NCI-H146 treated with DMSO at 0.1 percent for 48 hours (cell line): ENCODE data around the gene PIH1D1.

ENCODE experiments used
- DNase-seq: peaks from one replicate; lab custom pipeline; 2025; ENCODE audit not compliant: unreplicated experiment; lab: John Stamatoyannopoulos, UW

The PIH1D1 gene

DNA sequence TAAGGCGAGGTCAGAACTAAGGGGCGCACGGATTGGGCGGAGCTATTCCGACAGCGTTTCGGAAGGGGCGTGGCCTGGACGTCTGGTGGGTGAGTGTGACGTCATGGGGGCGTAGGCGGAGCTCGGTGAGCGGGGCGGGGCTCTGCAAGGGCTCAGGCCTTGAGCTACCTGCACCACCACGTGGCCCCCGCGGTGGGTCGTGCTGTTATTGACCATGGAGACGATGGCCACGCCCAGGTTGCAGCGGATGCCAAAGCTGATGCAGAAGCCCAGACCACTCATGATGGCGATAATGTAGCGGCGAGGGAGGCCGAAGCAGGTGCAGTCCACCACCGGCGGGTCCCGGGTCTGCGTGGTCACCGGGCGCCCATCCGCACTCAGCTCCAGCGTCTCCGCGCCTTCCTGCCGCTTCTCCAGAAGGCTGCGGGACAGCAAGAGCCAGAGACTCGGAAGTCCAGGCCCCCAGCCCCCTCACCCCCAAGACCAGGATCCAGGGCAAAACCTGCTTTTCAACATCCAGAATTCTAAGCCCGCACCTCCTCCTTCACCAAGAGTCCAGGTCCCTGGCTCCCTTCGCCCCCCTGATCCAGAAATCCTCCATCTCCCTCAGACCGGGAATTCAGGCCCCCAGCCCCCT is 15.1 kb downstream of the PIH1D1 start:
- no peak for DNase-seq

DNA sequence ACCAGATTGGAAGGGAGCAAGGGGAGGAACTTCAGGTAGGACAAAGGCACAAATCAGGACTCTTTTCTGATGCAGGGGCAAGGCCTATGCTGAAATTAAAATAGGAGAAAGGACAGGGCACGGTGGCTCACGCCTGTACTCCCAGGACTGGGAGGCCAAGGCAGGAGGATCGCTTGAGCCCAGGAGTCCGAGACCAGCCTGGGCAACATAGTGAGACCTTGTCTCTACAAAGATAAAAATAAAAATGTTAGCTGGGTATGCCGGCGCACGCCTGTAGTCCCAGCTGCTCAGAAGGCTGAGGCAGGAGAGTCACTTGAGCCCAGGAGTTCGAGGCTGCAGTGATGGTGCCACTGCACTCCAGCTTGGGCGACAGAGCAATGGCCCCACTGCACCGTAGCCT is 15.9 kb downstream of the PIH1D1 start:
- no peak for DNase-seq

DNA sequence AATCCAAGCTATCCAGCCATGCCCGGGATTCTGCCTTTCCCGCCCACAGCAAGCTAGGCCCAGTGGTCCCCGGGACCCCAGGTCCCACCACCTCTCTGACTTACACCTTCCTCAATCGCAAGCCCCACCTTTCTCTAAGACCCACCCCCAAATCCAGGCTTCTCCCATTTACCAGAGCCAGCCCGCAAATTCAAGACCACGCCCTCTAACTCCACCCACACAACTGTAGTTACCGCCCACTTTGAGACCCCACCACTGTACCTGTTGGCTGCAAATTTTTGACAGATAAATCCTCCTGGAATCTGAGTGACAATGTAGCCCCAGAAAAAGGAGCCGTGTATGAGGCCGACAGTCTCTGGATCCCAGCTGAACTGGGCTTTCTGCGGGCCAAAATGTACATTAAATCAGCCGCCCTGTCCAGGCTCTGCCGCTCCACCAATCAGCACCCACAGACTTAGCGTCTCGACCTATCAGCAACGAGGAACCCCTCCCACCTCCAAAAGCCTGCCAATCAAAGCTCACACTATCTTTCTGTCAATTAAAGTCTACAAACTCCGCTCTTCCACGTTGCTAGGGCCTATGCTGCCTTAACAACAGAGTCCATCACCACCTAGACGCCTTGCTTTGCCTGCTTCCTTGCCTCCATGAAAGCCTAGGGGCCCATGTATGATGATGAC is 16.6 kb downstream of the PIH1D1 start:
- DNase-seq: no peak

DNA sequence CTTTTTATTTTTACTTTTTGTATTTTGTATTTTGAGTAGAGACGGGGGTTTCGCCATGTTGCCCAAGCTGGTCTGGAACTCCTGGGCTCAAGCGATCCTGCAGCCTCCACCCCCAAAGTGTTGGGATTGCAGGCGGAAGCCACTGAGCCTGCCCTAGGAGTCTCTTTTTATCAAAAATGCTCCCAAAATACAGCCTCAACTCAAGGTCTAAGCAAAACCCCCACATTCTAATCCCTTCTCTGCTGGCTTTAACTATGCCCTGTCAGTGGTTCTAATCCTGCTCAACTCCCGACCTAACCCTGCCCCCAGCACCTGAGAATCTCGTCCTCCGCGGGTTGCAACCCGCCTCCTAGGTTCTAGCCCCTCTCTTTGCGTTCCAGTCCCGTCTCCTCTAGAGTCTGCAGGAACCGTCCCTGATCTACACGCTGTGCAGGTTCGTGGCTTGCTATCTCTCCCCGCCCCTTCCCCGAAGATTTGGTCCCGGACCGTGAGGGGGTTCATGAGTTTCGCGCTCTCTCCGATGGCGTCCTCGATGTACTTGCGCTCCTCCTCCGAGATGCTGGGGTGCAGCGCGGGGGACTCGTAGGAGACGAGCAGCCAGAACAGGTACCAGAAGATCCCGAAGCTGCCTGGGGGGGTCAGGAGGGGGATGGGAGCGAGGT is 18.2 kb downstream of the PIH1D1 start:
- no peak for DNase-seq

DNA sequence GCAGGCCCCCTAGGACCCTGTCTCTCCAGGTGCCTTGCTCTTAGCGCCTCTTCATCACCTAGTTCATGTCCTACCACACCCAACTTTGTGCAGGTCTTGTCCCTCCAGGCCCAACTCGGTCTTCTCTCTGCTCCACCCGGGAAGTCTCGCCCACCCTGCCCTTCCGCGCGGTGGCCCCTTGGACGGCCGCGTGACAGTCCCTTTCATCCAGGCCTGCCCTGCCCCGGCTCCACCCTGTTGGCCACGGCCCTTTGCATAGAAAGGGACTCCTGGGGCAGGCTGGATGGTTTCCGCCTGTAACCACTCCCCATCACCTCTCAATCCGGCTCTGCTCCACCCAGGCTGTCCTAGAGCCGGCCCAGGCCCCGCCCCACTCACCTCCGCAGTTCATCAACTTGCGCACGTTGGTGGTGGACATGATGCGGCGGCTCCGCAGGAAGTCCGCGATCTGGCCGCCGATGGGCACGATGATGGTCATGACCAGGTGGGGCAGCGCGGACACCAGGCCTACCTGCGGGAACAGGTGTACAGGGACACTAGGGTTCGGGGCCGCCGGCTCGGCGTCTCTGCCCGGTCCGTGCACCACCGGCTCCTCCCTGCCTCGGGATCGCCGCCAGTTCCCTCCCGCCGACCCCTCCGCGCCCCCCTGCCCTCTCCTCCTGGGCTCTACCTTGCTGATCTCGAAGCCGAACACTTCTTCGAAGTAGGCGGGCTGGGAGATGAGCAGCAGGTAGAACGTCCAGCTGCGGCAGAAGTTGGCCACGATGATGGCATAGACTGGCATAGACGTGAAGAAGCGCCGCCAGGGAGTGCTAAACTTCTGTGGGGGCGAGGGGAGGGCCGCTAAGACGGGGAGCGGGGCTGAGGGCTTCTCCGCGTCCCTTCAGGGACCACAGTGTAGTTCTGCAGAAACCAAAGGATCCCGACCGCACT is 19.2 kb downstream of the PIH1D1 start:
- peak; percentile 47 for DNase-seq

DNA sequence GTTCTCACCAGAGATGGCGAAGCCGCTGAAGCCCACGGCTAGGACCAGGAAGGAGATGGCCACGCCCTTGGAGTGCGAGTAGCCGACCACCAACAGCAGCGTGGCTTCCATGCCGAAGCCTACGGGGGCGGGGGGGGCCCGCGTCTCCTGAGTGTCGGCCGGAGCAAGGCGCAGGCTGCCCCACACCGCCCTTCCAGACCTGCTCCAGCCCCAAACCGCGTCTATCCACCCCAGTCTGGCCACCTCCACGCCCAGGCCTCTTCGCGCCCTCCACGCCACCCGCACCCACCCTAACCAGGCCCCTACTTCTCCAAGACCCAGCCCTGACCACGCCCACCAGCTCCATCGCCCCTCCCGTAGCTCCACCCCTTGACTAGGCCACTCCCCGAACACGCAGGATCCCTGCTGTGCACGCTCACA is 20.3 kb downstream of the PIH1D1 start:
- DNase-seq: no peak

DNA sequence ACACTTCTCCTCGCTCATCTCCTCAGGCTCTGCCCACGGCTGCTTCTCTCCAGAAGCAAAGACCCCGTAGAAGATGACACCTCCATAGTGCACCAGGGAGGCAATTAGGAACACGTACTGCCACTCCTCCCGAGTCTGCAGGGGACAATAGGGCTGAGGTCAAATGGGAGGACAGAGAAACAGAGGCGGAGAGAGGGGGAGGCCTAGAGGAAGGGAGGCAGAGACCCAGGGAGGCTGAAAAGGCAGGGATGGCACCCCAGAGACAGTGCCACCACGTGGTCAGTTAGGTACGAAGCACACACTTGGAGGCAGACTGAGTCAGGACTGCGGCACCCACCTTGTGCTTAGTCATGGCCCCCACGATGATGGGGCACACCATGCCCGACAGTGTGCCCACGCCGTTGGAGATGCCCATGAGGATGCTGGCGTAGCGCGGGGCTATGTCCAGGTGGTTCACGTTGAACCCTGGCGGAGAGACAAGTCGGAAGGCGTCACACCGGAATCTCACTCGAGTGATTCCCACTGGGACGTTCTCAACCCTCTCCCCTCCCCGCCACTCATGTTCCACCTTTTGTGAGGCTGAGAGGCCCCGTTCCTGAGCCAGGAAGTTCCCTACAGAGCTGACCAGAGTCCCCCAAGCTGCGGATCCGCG is 20.8 kb downstream of the PIH1D1 start:
- no peak for DNase-seq

DNA sequence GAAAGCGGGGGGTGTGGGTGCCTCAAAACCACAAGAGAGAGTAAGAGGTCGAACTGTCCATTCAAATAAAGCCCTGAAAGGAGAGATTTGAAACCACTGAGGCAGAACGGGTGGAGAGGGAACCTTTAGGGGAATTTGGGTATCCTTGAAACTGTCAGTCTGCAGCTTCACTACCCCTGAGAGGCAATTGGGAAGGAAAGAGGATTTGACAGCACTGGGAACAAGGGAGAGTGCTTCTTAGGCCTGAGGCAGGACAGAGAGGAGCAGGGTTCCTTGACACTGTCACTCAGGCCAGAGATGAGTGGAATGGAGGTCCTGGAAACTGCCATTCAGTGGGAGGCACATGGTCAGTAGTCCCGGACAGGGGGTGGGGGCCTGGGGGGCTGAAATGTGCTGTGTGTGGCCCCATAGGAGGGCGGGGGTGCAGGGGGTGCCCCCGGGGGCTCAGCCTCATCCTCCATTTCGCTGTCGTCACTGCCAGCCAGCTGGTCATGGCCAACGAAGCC is 21.4 kb downstream of the PIH1D1 start:
- no peak for DNase-seq

DNA sequence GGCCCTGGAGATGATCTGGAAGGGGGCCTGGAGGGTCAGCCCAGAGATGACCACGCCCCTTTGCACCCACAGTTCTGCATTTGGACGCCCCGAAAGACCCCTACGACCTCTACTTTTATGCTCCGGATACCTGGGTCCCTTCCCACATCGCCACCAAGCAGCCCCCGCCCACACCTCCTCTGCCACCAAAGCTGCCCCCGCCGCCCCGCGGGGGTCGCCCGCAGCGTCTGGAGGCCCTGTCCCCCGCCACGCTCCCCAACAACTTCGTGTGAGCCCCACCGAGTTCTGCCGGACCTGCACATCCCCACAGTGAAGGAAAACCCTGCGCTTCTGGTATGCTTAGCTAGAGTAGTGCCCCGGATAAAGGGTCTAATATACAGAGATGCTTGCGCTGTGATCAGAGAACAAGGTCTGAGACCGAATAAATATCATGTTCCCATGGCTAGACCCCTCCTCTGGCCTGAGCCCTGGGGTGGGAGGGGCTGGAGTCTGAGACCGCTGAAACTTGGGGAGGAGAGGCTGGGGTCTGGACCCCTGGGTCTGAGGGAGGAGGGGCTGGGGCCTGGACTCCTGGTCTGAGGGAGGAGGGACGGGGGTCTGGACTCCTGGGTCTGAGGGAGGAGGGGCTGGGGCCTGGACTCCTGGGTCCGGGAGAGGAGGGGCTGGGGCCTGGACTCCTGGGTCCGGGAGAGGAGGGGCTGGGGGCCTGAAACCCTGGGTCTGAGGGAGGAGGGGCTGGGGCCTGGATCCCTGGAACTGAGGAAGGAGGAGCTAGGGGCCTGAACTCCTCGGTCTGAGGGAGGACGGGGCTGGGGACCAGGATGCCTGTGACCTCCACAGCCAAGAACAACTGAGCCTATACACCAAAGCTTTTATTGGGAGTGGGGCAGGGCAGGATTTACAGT is 22.8 kb downstream of the PIH1D1 start:
- DNase-seq: no peak

DNA sequence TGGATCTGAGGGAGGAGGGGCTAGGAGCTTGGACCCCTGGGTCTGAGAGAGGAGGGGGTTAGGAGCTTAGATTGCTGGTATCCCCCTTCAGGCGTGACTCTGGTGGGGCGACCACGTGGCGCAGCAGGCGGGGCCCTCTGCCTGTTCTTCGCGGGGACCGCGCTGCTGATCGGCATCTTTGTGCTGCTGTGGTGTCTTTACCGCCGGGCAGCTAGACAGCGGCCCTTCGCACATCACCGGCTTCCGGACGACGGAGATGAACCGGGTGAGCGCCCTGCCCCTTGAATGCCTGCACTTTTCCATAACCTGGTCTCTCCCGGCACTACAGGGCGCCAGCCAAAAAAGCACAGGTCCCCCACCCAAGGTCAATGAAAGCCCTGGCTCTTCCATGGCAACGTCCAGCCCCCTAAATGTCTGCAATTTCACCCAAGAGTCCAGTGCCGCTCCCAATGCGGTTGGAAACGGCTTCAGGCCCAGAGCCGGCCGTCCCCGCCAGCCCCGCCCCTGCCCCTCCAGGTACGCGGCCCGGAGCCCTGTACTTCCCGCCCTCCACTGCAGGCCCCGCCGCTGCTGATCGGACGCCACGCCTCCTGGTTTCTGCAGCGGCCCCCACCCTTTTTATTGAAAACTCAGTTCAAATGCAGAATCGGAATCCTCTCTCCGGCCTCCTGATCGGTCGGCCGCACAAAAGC is 23.6 kb downstream of the PIH1D1 start:
- peak; percentile 31 for DNase-seq

DNA sequence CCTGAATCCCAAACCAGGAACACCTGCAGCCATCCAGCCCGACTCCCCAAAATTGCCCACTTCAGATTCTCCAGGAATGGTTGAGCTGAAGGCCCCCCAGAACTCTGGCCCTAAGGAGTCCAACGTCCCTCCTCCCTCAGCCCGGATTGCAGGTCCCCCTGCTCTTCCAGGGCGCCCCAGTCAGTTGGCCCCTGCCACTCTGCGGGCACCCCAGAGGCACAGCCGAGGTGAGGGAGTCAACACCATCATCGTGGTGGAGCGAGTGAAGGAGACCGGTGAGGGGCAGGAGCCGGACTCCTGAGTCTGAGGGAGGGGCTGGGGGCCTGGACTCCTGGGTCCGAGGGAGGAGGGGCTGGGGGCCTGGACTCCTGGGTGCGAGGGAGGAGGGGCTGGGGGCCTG is 24.3 kb downstream of the PIH1D1 start:
- no peak for DNase-seq

DNA sequence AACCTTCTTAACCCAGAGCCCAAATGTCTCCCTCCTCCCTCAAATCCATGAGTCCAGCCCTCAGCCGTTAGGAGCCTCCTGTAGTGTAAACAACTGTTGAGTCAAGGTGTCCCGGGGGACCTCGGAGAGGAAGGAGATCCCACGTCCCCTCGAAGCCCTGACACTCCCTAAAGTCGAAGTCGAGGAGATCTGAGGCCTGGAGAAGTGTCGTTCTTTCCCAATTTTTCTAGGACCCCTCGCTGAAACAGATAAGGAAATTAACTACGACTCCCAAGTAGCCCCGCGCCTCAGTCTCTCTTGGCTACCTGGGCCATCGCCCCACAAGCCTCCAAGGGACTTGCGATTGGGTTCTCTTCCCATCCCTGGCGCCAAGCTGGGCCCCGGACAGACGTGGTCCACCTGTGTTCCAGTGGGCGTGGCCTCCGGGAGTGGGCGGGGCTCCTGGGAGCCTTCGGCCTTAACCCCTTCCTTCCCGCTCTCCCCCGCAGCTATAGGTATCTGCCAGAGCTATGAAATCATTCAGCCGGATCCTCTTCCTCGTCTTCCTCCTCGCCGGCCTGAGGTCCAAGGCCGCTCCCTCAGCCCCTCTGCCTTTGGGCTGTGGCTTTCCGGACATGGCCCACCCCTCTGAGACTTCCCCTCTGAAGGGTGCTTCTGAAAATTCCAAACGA is 25.6 kb downstream of the PIH1D1 start:
- no peak for DNase-seq

DNA sequence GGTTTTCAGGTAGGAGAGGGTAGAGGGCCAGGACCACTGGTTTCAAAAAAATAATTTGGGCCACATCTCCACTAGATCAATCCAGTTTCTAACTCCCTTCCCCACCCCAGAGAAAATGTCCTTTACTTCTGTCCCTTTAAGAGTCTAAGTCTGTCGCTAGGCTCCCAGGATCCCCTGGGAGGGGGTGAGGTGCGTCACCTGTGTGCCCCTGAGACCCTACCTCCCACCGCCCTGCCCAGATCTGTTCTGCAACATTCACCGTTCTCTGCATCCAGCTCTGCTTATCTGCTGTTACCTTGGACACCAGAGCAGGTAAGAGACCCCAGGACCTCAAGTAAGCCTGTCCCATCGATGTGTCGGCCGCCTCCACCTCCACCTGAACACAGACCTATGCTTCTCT is 26.4 kb downstream of the PIH1D1 start, which contains the start of gene GFY:
TSS of gene GFY (plus strand) at position 211 of the 400 bp plus-strand sequence. CDS start 1,043 bp downstream, outside the sequence.
- DNase-seq: no peak

DNA sequence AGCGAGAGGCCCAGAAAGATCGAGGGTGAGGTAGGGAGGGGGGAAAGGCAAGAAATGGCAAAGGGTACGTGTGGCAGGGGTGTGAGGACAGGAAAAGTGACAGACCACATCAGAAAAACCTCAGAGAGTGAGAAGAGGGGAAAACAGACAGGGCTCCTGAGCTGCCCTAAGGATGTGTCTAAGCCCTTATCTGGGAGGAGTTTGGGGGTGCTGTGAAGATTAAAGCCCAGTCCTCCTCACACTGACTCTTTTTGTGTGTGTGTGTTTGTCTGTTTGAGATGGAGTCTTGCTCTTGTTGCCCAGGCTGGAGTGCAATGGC is 27.7 kb downstream of the PIH1D1 start:
- DNase-seq: no peak

DNA sequence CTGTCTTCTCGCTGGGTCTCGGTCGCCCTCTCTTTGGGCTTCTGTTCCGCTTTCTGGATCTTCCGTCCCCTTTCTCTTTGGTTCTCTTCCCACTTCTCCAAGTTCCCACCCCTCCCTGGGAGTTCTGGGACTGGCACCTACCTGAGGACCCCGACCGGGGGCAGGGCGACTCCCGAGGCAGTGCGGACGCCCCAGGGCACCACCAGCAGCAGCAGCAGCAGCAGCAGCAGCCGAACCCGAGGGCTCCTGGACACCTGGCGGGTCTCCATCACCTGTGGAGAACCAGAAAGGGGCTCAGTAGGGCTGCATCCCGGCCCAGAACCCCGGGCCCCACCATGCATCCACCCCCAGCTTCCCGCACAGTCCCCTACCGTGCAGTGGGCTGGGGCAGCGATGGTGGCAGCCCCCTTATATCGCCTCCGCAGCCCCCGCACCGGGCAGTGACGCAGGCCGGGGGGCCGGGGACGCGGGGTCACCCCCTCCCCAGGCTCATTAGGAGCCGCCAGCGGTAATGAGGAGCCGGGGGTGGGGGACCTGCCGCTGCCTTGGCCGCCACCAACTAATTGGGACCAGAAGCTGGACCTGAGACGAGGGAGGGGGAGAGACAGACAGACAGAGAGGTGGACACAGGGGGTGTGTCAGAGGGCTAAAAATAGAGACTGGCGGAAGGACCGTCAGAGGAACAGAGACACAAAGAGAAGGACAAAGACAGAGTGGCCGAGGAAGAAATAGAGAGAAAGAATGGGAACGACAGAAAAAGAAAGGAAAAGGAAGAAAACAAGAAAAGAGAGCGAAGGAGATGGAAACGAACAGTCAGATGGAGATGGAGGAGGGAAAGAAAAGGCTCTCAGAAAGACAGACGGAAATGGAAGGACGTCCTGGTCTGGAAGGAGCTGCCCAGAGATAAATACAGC is 28.3 kb downstream of the PIH1D1 start, which contains the start of gene PTH2:
TSS of gene PTH2 (minus strand) at position 371 of the 914 bp plus-strand sequence. CDS start at position 269, 102 bp downstream.
- no peak for DNase-seq

DNA sequence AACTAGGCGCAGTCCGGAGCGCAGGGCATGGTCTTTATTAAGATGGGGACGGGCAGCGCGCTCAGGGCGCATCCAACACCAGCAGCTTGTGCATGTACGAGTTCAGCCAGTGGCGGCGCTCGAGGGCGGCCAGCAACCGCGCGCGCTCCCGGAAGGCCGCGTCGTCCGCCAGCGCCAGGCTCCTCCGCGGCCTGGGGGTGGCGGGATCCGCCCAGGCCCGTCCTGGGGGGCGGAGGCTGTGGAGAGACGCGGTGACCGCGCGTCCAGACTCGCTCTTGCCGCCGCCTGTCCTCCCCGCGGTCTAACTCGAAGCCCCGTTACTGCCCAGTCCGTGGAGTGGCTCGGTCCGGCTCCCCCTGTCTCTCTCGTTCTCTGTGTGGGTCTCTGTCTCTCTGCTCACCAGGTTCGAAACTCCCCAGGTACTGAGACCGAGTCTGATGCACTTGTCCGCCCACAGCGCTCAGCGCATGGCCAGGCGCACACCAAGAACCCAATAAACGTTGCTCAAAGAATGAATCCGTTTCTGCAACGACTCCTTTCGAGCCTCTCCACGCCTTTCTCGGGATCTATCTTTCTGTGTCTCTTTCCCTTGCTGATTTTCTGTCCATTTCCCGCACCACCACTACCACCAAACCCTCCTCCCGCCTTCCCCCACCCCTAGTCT is 29.1 kb downstream of the PIH1D1 start:
- peak; percentile 22 for DNase-seq

DNA sequence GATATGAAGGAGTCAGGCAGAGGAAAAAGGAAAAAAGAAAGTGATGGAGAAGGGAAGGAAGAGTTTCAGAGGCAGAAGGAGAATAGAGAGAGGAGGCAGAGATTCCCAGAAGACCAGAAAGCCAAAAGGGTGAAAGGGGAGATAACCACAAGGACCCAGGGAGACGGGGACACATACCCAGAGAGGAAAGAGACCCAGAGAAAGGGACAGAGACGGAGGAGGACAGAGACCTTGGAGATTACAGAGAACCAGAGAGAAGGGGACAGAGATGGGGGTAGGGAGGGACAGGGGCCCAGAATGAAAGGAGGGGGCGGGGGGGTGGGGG is 29.8 kb downstream of the PIH1D1 start:
- DNase-seq: no peak
